ENCODE results near the gene ZNF791. TPM values are rescaled to one million over a fixed set of nuclear protein-coding genes. Genes with fewer than 3 reads are reported as not detected.
"Not testable (repeated sequence)": the region's sequence is repeated elsewhere in the genome, so short reads cannot be mapped to it uniquely, and the experiment has no call there.

ZNF791 gene
- total RNA-seq, 1 donor from 2014 or later: 5.5 TPM

DNA sequence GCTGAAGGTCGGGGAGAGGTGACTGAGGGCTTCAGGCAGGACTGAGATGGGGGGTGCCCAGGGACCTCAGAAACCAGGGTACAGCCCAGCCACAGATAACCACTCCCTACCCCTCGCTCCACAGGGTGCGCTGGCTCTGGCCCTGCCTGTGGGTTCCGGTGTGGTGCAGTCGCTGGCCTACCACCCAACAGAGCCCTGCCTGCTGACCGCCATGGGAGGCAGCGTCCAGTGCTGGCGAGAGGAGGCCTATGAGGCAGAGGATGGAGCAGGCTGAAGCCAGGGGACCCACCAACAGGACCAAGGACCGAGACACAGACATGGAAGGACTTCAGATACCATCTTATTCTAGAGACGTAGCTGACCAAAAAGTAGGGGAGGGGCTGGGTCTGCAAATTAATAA is 64.7 kb downstream of the ZNF791 start:
- TF ChIP-seq, protein P1, sequence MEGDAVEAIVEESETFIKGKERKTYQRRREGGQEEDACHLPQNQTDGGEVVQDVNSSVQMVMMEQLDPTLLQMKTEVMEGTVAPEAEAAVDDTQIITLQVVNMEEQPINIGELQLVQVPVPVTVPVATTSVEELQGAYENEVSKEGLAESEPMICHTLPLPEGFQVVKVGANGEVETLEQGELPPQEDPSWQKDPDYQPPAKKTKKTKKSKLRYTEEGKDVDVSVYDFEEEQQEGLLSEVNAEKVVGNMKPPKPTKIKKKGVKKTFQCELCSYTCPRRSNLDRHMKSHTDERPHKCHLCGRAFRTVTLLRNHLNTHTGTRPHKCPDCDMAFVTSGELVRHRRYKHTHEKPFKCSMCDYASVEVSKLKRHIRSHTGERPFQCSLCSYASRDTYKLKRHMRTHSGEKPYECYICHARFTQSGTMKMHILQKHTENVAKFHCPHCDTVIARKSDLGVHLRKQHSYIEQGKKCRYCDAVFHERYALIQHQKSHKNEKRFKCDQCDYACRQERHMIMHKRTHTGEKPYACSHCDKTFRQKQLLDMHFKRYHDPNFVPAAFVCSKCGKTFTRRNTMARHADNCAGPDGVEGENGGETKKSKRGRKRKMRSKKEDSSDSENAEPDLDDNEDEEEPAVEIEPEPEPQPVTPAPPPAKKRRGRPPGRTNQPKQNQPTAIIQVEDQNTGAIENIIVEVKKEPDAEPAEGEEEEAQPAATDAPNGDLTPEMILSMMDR (conservative IDR thresholded peaks at IDR 0.05; ENCODE audit: low read depth, low read length): no peak
- no peak overlapping the region for H3K4me3 ChIP-seq (ENCODE audit: low read depth, low read length)
- no peak for DNase-seq (ENCODE audit: low read depth)

DNA sequence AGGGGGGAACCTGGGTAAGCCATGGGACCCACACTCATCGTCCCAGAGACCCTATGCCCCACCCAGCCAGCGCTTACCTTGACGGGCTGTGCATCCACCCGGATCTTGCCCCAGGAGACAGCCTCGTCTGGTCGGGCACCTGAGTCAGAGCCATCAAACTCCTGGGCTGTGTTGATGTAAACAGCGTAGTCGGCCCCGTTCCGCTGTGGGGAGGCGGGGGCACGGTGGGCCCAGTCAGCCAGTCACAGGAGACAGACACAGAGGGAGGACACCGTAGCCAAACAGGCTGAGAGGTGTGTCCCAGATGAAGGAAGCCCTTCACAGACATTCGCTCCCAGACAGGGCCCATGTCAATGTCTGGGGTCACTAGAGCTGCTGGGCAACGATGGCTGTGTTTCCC is 65.2 kb downstream of the ZNF791 start:
- DNase-seq (ENCODE audit: low read depth): no peak
- TF ChIP-seq, protein P1 (conservative IDR thresholded peaks at IDR 0.05; ENCODE audit: low read depth, low read length): no peak
- H3K4me3 ChIP-seq (ENCODE audit: low read depth, low read length): no peak overlapping the region

DNA sequence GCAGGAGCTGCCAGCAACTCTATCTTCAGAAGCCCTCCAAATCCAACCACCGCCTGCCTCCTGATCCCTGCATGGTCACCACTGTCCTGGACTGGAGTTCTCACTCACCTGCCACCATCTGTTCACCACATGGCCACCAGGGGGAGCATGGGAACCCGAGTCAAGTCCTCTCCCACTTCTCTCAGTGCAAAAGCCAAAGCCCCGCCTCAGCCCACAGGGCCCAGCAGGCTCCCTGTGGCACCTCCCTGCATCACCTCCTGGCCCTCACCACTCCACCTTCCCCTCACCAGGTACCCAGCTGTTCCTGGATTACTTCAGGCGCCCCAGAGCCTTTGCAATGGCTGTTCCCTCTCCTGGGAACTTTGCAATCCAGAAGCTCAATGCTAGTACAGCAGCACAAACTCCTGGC is 65.7 kb downstream of the ZNF791 start:
- H3K4me3 ChIP-seq (ENCODE audit: low read depth, low read length): no peak overlapping the region
- no peak for DNase-seq (ENCODE audit: low read depth)
- TF ChIP-seq, protein P1 (conservative IDR thresholded peaks at IDR 0.05; ENCODE audit: low read depth, low read length): peak; percentile 93

DNA sequence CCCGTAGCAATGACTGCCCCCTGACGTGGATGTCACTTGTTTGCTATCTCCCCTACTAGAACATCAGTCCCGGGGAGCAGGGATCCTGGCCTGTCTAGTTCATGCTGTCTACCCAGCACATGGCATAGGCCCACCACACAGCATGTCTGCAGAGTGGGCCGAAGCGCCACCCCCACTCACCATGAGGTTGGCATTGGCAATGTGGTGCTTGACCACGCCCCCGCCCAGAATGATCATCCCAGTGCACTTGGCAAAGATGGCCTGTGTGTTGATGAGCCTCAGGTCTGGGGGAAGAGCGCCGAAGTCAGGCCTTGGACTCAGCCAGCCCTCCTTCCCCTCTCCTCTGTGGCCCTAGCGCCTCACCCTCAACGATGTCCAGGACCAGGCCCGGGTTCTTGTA is 66.2 kb downstream of the ZNF791 start:
- DNase-seq (ENCODE audit: low read depth): no peak
- H3K4me3 ChIP-seq (ENCODE audit: low read depth, low read length): no peak overlapping the region
- TF ChIP-seq, protein P1 (conservative IDR thresholded peaks at IDR 0.05; ENCODE audit: low read depth, low read length): no peak

DNA sequence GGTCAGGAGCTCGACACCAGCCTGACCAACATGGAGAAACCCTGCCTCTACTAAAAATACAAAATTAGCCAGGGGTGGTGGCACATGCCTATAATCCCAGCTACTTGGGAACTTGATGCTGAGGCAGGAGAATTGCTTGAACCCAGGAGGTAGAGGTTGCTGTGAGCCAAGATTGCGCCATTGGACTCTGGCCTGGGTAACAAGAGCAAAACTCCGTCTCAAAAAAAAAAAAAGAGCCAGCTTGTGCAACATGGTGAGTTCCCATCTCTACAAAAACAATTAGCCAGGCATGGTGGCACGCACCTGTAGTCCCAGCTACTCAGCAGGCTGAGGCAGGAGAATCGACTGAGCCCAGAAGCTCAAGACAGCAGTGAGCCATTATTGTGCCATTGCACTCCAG is 67.3 kb downstream of the ZNF791 start:
- not testable (repeated sequence) for H3K4me3 ChIP-seq (ENCODE audit: low read depth, low read length); DNase-seq (ENCODE audit: low read depth)

DNA sequence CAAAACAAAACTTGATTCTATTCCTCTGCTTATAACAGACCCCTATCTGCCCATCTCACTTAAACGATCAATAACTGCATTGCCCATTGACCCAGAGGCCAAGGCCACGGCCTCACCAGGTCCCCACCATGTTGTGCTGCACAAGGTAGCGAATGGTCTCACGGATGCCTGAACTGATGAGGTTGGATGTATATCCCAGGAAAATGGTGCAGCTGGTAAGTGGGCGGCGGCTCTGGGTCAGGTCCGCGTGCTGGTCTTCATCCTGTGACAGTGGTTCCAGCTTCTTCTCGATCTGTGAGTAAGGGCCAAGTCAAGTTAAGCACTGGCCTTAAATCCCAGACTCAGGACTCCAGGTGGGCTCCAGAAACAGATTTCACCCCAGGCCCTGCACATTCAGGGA is 69.3 kb downstream of the ZNF791 start:
- DNase-seq (ENCODE audit: low read depth): no peak
- TF ChIP-seq, protein P1 (conservative IDR thresholded peaks at IDR 0.05; ENCODE audit: low read depth, low read length): no peak

DNA sequence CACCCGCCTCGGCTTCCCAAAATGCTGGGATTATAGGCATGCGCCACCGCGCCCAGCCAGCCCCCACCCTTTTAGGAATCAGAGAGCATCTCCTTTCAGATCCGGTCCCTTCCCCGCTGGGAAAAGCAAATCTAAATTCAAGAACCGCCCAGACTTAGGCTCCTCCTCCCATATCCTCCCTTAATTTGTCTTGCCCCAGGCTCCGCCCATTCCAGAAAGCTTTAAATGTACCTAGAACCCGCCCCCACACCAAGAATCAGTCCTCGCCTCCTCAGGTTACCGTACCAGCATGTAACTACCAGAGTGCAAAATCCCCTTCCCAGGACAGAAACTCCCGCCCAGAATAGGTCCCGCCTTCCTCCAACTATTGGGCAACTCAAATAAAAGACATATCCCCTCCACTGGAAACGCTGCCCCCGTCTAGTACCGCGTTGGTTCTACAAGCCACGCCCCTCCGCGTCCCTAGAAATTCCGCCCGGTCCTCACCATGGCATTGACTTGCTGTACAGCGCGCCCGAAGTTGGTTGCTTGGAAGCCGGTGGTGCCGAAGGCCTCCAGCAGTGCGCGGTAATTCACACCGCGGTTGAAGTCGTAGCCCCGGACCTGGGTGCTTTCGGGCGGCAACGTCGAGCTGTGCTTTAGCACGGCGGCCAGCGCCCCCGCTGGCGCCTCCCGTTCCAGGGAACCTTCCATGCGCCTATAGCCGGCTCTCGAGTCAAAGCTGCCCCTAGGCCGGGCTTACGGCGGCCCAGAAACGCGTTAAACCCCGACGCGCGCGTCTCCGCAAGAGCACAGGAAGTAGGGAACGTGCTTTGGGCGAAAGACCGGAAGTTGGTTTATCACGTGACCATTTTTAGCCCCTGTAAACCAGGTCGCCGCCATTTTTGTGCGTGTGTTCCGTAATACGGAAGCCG is 70.6 kb downstream of the ZNF791 start, which contains the start of gene DHPS:
Gene DHPS (minus strand): TSS at position 807 of the 914 bp plus-strand sequence. CDS start 114 bp downstream, at position 693.
- peak within 1 kb of the TSS; percentile 98 for H3K4me3 ChIP-seq (ENCODE audit: low read depth, low read length)
- TF ChIP-seq, protein P1 (conservative IDR thresholded peaks at IDR 0.05; ENCODE audit: low read depth, low read length): no peak
- DNase-seq (ENCODE audit: low read depth): peak; percentile 90

More for the DNA sequence above, 69.3 kb downstream of the ZNF791 start:
- H3K4me3 ChIP-seq (ENCODE audit: low read depth, low read length): no peak overlapping the region

Other genes with a start within 250 kb of the ZNF791 start
- gene ZNF442, start 245.2 kb upstream of the ZNF791 start, total RNA-seq: 0.17 and 0.36 TPM in 2 replicates
- gene ZNF799, start 209.6 kb upstream of the ZNF791 start, total RNA-seq: 3.0 TPM in 2 replicates
- 4.3 and 7.3 TPM in 2 replicates for gene ZNF443, start 169.9 kb upstream of the ZNF791 start, total RNA-seq
- 1.2 and 1.9 TPM in 2 replicates for gene ZNF709, start 126.1 kb upstream of the ZNF791 start, total RNA-seq
- gene ZNF564, start 59.4 kb upstream of the ZNF791 start, total RNA-seq: 3.0 and 3.3 TPM in 2 replicates
- 1.2 and 2.0 TPM in 2 replicates for gene ZNF490, start 107 bp upstream of the ZNF791 start, total RNA-seq
- 41.7 and 64.2 TPM in 2 replicates for gene MAN2B1, start 55.8 kb downstream of the ZNF791 start, total RNA-seq
- 3.6 and 10.8 TPM in 2 replicates for gene WDR83, start 55.9 kb downstream of the ZNF791 start, total RNA-seq
- 108 and 134 TPM in 2 replicates for gene DHPS, start 71.0 kb downstream of the ZNF791 start, total RNA-seq
- gene GNG14, start 77.1 kb downstream of the ZNF791 start, total RNA-seq: not detected in 2 replicates
- 18.5 and 21.3 TPM in 2 replicates for gene FBXW9, start 85.7 kb downstream of the ZNF791 start, total RNA-seq
- gene TNPO2, start 113.0 kb downstream of the ZNF791 start, total RNA-seq: 21.9 and 33.3 TPM in 2 replicates
- gene TRIR, start 123.8 kb downstream of the ZNF791 start, total RNA-seq: 430 and 635 TPM in 2 replicates
- 86.6 and 151 TPM in 2 replicates for gene GET3, start 126.6 kb downstream of the ZNF791 start, total RNA-seq
- not detected in 2 replicates for gene BEST2, start 140.9 kb downstream of the ZNF791 start, total RNA-seq
- 12.3 and 26.3 TPM in 2 replicates for gene HOOK2, start 164.6 kb downstream of the ZNF791 start, total RNA-seq
- 127 and 251 TPM in 2 replicates for gene JUNB, start 180.6 kb downstream of the ZNF791 start, total RNA-seq
- 463 and 571 TPM in 2 replicates for gene PRDX2, start 190.9 kb downstream of the ZNF791 start, total RNA-seq
- not detected in 2 replicates for gene THSD8, start 191.1 kb downstream of the ZNF791 start, total RNA-seq
- 49.6 and 62.7 TPM in 2 replicates for gene RNASEH2A, start 195.7 kb downstream of the ZNF791 start, total RNA-seq
- not detected in 2 replicates for gene RTBDN, start 223.7 kb downstream of the ZNF791 start, total RNA-seq
- 0.22 and 1.5 TPM in 2 replicates for gene MAST1, start 227.6 kb downstream of the ZNF791 start, total RNA-seq

Data from epithelial cell of proximal tubule (primary cell).